Stimulated activated CD4-positive, alpha-beta T cell treated with anti-CD3 and anti-CD28 coated beads, Interleukin-1b, Interleukin-23, amount 100 ng/mL, for 24 hours (primary cell): ENCODE data around the gene RPL22.

Experiments
- DNase-seq, 4 experiments: peaks; one replicate each; pipeline ENCODE4 v3.0.0-alpha.2; 2020; ENCODE audit warnings: low read depth in 4 of 4, low spot score in 1 of 4

RPL22 gene

GRCh38 chr1:6205849-6206519, 6.6 kb upstream of the RPL22 start, which contains the start of gene RNF207:
Gene RNF207, plus strand, starts transcription at chr1:6206119. Its CDS starts 417 bp downstream, at chr1:6206536.
- peak in 3 of 4 experiments; percentile 42 to 70 (median 52) for DNase-seq

GRCh38 chr1:6202256-6202655, 2.9 kb upstream of the RPL22 start:
- no peak for DNase-seq

GRCh38 chr1:6200188-6200809, 904 bp upstream of the RPL22 start:
- DNase-seq = no peak

- no peak for DNase-seq
Measured at GRCh38 chr1:6198646-6199297, 623 bp downstream of the RPL22 start.

GRCh38 chr1:6197746-6198427, 1.5 kb downstream of the RPL22 start:
- no peak for DNase-seq

GRCh38 chr1:6191968-6192367, 7.4 kb downstream of the RPL22 start:
- no peak for DNase-seq

- DNase-seq = no peak
Measured at GRCh38 chr1:6188466-6188865, 10.9 kb downstream of the RPL22 start.

GRCh38 chr1:6185635-6186382, 13.6 kb downstream of the RPL22 start:
- DNase-seq = no peak

GRCh38 chr1:6185151-6185550, 14.2 kb downstream of the RPL22 start:
- no peak for DNase-seq

- no peak for DNase-seq
Measured at GRCh38 chr1:6184083-6184783, 15.2 kb downstream of the RPL22 start.

GRCh38 chr1:6183520-6183989, 15.8 kb downstream of the RPL22 start:
- no peak for DNase-seq

- no peak for DNase-seq
Measured at GRCh38 chr1:6181347-6181770, 18.0 kb downstream of the RPL22 start.

- DNase-seq = no peak
Measured at GRCh38 chr1:6180707-6181311, 18.6 kb downstream of the RPL22 start.

- DNase-seq = no peak
Measured at GRCh38 chr1:6180268-6180706, 19.1 kb downstream of the RPL22 start, which contains the start of gene CHD5. Gene CHD5, minus strand, starts transcription at chr1:6180321. Its CDS starts 298 bp downstream, at chr1:6180023.

GRCh38 chr1:6179564-6180175, 19.7 kb downstream of the RPL22 start:
- no peak for DNase-seq

GRCh38 chr1:6178751-6179563, 20.4 kb downstream of the RPL22 start:
- DNase-seq = no peak

GRCh38 chr1:6177681-6178380, 21.6 kb downstream of the RPL22 start:
- DNase-seq = no peak

- DNase-seq = no peak
Measured at GRCh38 chr1:6176779-6177178, 22.6 kb downstream of the RPL22 start.
